Panc1 (cell line): ENCODE measurements around the gene GATB.

ENCODE experiments used
- SIN3A ChIP-seq: IDR thresholded peaks from 2 replicates; pipeline ENCODE4 v1.6.1; 2012; ENCODE audit warnings: low read depth, mild to moderate bottlenecking, low read length, moderate library complexity, borderline replicate concordance; ENCODE audit not compliant: insufficient read depth
- TF ChIP-seq, protein P1 (sequence below): fragments of 450-650 bp; IDR thresholded peaks from 2 replicates; pipeline ENCODE4 v1.5.1; 2017; ENCODE audit warnings: mild to moderate bottlenecking

DNA sequence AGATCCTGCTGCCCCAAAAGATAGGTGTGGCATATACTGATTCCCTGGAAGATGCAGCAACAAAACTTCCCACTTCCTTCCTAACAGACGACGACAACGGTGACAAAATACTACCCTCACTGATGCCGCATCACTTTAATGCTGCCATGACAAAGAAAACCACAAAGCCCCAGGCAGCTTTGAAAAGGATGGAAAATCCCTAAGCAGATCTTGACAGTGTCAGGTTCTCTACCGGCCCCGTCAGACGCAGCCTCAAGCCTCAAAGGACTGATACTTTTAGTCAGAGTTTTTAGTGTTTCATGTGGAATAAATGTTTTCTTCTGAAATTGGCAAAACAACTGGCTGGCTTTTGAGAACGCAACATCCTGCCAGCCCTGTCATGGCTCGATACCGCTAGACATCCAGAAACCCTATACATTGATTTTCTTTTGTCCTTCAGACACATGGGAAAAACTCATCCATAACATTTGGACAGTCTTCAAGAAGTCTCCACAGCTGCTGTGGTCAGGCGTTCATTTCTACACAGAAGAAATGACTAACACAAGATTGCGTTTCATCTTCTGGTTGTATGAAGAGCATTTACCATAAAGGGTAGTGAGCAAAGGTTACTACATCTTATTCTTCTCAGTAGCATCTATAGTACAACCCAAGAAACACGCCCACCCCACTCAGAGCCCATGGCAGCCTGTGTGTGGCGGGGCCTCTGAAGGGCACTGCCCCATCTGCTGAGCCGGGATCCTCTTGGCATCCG is 60.1 kb downstream of the GATB start:
- TF ChIP-seq, protein P1, sequence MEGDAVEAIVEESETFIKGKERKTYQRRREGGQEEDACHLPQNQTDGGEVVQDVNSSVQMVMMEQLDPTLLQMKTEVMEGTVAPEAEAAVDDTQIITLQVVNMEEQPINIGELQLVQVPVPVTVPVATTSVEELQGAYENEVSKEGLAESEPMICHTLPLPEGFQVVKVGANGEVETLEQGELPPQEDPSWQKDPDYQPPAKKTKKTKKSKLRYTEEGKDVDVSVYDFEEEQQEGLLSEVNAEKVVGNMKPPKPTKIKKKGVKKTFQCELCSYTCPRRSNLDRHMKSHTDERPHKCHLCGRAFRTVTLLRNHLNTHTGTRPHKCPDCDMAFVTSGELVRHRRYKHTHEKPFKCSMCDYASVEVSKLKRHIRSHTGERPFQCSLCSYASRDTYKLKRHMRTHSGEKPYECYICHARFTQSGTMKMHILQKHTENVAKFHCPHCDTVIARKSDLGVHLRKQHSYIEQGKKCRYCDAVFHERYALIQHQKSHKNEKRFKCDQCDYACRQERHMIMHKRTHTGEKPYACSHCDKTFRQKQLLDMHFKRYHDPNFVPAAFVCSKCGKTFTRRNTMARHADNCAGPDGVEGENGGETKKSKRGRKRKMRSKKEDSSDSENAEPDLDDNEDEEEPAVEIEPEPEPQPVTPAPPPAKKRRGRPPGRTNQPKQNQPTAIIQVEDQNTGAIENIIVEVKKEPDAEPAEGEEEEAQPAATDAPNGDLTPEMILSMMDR, result no peak
- no peak for TF ChIP-seq SIN3A
